GM13977 (cell line): ENCODE results near the gene BTN2A1.
A peak's percentile ranks its signal among the peaks of the same experiment; 100 is the strongest.

Experiments used
- DNase-seq: peaks from one replicate; pipeline ENCODE4 v3.0.0; 2012; ENCODE audit warnings: low spot score
- CTCF ChIP-seq: IDR thresholded peaks from 2 replicates; pipeline ENCODE4 v1.5.1; 2012; ENCODE audit warnings: mild to moderate bottlenecking, control low read depth; ENCODE audit not compliant: insufficient read depth; ENCODE audit errors: extremely low read depth, missing control alignments
- in situ Hi-C: fragments of 300-500 bp; cut with MboI; formaldehyde crosslinking; loops from one replicate; pipeline ENCODE4 v1.12.0; 2022; ENCODE audit warnings: low sequenced_read_pairs, low pct_unique_long_range_greater_than_20kb, mixed read lengths, inconsistent platforms; ENCODE audit not compliant: unreplicated experiment

The BTN2A1 gene

GRCh38 chr6:26489996-26490964 lies 32.5 kb downstream of the BTN2A1 start:
- no peak for DNase-seq
- in situ Hi-C loops = no loop called here
- no peak for TF ChIP-seq CTCF

DNA sequence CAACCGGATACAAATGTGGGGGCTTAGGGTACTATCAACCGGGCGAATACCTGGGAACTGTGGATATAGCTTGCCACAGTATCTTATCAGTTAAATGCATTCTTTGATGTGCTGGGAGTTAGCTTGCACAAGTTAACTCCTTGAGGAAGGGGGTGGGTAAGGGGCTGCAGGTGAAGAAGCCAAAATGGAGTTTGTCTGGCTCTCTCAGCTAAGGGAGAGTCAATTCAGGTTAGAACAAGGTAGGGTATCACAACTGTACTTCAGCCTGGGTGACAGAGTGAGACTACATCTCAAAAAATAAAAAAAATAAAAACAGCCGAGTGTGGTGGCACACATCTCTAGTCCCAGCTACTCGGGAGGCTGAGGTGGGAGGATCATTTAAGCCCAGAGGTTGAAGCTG lies 33.8 kb downstream of the BTN2A1 start:
- in situ Hi-C loops = no loop called here
- DNase-seq = no peak
- no peak for TF ChIP-seq CTCF

DNA sequence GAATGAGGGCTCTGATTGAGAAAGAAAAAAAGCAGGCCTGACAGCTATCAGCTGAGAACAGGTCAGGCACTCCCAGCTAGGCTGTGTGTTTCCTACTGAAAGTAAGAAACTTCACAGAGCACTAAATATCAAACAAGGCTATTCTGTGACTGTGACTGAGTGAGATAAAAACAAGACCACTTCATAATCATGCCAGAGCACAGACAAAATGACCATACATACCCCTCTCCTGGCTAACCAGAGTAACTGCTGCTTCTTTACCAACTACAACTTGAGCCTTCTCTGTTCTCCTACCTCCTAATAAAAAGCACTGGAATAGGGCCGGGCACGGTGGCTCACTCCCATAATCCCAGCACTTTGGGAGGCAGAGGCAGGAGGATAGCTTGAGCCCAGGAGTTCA lies 35.5 kb downstream of the BTN2A1 start:
- DNase-seq = no peak
- in situ Hi-C loops = no loop called here
- TF ChIP-seq CTCF = peak; percentile 41

- no peak for TF ChIP-seq CTCF
- in situ Hi-C loops = no loop called here
- no peak for DNase-seq
Observed at GRCh38 chr6:26494117-26494516, 36.4 kb downstream of the BTN2A1 start.

DNA sequence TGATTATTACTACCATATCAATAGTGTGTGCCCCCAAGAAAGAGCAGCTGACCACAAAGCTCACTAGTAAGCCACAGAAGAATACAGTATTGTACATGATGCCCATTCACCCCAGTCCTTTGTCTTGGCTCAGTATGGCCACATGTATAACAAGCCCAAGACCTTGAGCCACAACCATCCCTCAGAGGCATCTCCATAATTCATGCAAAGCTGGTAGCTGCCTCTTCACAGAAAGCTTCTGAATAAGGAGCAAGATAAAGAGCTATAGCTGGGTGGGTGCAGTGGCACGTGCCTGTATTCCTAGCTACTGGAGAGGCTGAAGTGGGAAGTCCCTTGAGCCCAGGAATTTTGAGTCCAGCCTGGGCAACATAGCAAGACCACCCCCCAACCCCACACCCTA lies 37.5 kb downstream of the BTN2A1 start:
- in situ Hi-C loops = no loop called here
- DNase-seq = no peak
- TF ChIP-seq CTCF = no peak

GRCh38 chr6:26497610-26498009 lies 39.9 kb downstream of the BTN2A1 start:
- no peak for TF ChIP-seq CTCF
- no peak for DNase-seq
- in situ Hi-C loops = no loop called here

DNA sequence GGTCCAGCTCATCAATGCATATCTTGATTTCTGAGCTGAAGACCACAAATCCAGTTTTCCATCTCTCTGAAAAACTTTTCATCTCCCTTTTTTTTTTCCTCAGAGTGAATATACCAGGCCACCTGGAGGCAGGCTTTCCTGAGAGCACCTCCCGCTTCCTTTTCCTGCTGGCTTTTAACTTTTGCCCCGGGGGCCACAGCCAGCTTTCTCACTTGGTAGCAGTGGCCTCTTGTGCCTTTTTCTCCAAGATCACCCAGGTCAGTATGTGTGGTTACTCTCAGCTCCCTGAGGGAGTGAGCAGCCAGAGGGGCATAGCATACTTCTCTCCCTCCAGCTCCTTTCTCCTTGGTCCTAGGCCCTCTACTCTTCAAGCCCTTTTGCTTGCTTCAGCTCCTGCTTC lies 42.3 kb downstream of the BTN2A1 start, which contains the start of gene BTN1A1:
Gene BTN1A1, plus strand, starts transcription at position 202 of the 400 bp plus-strand sequence. CDS start 984 bp downstream, outside the sequence.
- in situ Hi-C loops = no loop called here
- no peak for TF ChIP-seq CTCF
- DNase-seq = no peak
